ENCODE measurements around the gene POU2F1.
A peak's percentile ranks its signal among the peaks of the same experiment; 100 is the strongest.

POU2F1 gene

DNA sequence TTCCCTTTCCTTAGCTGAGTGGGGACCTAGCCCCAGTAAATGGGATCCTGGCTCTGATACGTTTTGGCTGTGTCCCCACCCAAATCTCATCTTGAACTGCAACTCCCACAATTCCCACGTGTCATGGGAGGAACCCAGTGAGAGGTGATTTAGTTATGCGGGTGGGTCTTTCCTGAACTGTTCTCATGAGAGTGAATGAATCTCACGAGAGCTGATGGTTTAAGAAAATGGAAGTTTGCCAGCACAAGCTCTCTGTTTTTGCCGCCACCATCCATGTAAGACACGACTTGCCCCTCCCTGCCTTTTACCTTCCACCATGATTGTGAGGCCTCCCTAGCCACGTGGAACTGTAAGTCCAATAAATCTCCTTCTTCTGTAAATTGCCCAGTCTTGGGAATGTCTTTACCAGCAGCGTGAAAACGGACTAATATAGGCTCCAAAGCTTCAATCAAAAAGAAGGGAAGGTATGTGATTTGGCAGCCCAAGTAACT is 29.9 kb upstream of the POU2F1 start:
- peaks cover 5% of the 10 kb centered on the region for H3K36me3 Mint-ChIP-seq (ENCODE audit: low read depth)
- DNase-seq = no peak
- H3K27ac Mint-ChIP-seq = no peak overlapping the region
- H3K27me3 Mint-ChIP-seq (ENCODE audit: low read depth, poor library complexity) = peaks cover 4% of the 10 kb centered on the region
- peaks cover 11% of the 10 kb centered on the region for H3K4me1 Mint-ChIP-seq
- TF ChIP-seq, protein P1, sequence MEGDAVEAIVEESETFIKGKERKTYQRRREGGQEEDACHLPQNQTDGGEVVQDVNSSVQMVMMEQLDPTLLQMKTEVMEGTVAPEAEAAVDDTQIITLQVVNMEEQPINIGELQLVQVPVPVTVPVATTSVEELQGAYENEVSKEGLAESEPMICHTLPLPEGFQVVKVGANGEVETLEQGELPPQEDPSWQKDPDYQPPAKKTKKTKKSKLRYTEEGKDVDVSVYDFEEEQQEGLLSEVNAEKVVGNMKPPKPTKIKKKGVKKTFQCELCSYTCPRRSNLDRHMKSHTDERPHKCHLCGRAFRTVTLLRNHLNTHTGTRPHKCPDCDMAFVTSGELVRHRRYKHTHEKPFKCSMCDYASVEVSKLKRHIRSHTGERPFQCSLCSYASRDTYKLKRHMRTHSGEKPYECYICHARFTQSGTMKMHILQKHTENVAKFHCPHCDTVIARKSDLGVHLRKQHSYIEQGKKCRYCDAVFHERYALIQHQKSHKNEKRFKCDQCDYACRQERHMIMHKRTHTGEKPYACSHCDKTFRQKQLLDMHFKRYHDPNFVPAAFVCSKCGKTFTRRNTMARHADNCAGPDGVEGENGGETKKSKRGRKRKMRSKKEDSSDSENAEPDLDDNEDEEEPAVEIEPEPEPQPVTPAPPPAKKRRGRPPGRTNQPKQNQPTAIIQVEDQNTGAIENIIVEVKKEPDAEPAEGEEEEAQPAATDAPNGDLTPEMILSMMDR (IDR thresholded peaks at IDR 0.05) = no peak
- peaks cover 35% of the 10 kb centered on the region for H3K9me3 Mint-ChIP-seq
- no peak overlapping the region for H3K4me3 Mint-ChIP-seq

DNA sequence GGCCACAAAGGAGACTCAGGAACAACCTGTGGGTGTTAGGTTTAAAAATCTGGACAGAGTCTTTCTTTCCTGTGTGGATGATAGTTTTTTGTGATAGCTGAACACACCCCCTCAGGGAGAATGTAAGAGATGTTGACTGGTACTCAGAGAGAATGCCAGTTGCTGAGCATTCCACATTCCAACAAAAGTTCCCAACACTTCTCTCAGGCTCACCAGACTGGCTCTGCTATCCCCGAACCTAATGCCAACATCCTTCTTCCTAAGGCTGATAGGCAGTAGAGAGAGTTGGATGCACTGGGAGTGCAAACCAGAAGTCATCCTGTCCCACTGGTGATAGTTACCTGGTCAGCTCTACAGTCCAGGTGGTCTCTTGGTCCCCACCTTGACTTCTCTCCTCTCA is 28.7 kb upstream of the POU2F1 start:
- H3K36me3 Mint-ChIP-seq (ENCODE audit: low read depth) = peaks cover 5% of the 10 kb centered on the region
- peaks cover 33% of the 10 kb centered on the region for H3K9me3 Mint-ChIP-seq
- peaks cover 11% of the 10 kb centered on the region for H3K4me1 Mint-ChIP-seq
- H3K27me3 Mint-ChIP-seq (ENCODE audit: low read depth, poor library complexity) = peaks cover 4% of the 10 kb centered on the region
- no peak overlapping the region for H3K4me3 Mint-ChIP-seq
- DNase-seq = no peak
- TF ChIP-seq, protein P1 (IDR thresholded peaks at IDR 0.05) = no peak
- H3K27ac Mint-ChIP-seq = no peak overlapping the region

DNA sequence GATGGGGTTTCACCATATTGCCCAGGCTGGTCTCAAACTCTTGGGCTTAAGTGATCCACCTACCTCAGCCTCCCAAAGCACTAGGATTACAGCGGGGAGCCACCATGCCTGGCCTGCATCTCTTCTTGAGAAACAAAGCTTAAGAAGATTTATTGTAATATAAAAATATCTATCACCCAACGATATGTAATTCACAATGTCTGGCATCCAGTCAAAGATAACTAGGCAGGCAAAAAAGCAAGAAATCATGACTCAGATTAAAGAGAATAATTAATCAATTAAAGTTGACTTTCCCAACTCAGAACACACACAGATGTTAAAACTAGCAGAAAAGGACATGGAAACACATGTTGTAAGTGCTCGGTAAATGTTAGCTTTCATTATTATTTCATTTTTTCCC is 26.5 kb upstream of the POU2F1 start:
- Mint-ChIP-seq H3K4me3 (no peak overlapping the region), H3K4me1 (peaks cover 32% of the 10 kb centered on the region), H3K27ac (no peak overlapping the region), H3K36me3 (ENCODE audit: low read depth) (peaks cover 5% of the 10 kb centered on the region), H3K9me3 (peaks cover 24% of the 10 kb centered on the region), H3K27me3 (ENCODE audit: low read depth, poor library complexity) (peaks cover 4% of the 10 kb centered on the region)
- TF ChIP-seq, protein P1 (IDR thresholded peaks at IDR 0.05) = no peak
- DNase-seq = no peak

DNA sequence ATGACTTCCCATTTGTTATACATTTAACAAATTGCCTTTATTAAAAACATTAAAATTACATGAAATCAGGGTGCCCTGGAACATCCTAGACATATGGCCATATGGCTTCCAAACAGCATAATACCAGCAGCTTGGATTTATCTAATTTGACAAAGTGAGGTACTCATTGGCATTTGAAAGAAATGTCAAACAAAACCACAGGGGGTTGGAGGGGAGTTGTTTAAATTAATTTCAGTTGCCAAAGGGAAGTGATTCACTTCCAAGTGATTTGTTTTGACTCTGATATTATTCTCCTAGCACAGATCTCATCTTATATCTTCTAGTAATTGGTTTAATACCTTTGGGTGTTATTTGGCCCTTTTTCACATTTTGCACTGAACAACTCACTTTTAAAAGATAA is 24.5 kb upstream of the POU2F1 start:
- Mint-ChIP-seq H3K4me1 (peaks cover 32% of the 10 kb centered on the region), H3K27me3 (ENCODE audit: low read depth, poor library complexity) (peaks cover 3% of the 10 kb centered on the region), H3K27ac (no peak overlapping the region), H3K4me3 (no peak overlapping the region), H3K36me3 (ENCODE audit: low read depth) (peaks cover 5% of the 10 kb centered on the region), H3K9me3 (peaks cover 17% of the 10 kb centered on the region)
- TF ChIP-seq, protein P1 (IDR thresholded peaks at IDR 0.05) = no peak
- DNase-seq = no peak

DNA sequence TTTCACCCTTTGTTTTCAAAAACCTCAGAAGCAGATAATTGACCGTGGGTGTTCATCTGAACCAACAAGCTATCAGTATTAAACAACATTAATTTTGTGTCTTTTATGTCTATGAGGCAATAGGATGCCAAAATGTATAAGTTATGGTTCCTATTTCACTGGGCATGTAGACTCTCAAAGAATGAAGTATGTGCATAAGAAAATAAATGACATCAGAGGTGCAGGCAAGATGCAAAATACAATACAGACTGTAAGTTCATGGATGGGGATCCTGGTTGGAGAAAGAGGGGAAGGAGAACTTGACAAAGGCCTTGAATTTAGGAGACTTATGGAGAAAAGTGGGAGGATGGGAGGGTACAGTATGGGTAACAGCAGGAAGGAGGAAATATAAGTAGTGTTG is 23.4 kb upstream of the POU2F1 start:
- Mint-ChIP-seq H3K9me3 (peaks cover 17% of the 10 kb centered on the region), H3K27me3 (ENCODE audit: low read depth, poor library complexity) (peaks cover 4% of the 10 kb centered on the region), H3K4me3 (no peak overlapping the region), H3K36me3 (ENCODE audit: low read depth) (peaks cover 5% of the 10 kb centered on the region), H3K4me1 (peaks cover 32% of the 10 kb centered on the region), H3K27ac (no peak overlapping the region)
- no peak for DNase-seq
- TF ChIP-seq, protein P1 (IDR thresholded peaks at IDR 0.05) = no peak

DNA sequence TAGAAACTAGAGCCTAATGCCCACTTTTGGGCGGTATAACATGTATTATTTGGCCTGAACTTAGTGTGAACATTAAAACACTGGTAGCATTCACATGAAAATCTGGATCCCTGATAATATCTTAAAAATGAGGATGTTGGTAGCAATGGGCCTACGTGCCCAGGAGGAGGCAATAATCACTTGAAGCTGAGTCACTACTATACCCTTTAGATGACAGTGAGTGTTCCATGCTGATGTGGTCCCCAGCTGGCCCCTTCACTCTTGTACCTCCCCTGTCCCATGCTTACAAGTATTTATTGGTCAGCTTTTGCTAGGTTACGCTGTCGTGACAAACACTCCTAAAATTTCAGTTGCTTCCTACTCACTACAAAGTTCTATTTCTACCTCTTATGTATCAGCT is 23.0 kb upstream of the POU2F1 start:
- H3K27ac Mint-ChIP-seq = peak overlapping the region; percentile 77
- peaks cover 30% of the 10 kb centered on the region for H3K4me1 Mint-ChIP-seq
- TF ChIP-seq, protein P1 (IDR thresholded peaks at IDR 0.05) = no peak
- peaks cover 4% of the 10 kb centered on the region for H3K27me3 Mint-ChIP-seq (ENCODE audit: low read depth, poor library complexity)
- H3K36me3 Mint-ChIP-seq (ENCODE audit: low read depth) = peaks cover 5% of the 10 kb centered on the region
- peaks cover 17% of the 10 kb centered on the region for H3K9me3 Mint-ChIP-seq
- DNase-seq = no peak
- H3K4me3 Mint-ChIP-seq = no peak overlapping the region

Data from nephron progenitor cell (in vitro differentiated cells).